ENCODE measurements around the gene CBY3.
A peak's percentile ranks its signal among the peaks of the same experiment; 100 is the strongest.

- TF ChIP-seq POLR2AphosphoS5 (IDR thresholded peaks at IDR 0.05; ENCODE audit: low read depth, low read length) (peak; percentile 92), ZNF274 (IDR thresholded peaks at IDR 0.05; ENCODE audit: low read depth, low read length) (no peak), POLR2A (IDR thresholded peaks at IDR 0.05; ENCODE audit: borderline replicate concordance, extremely low read depth, insufficient read depth, insufficient read length) (peak; percentile 30), ZFX (IDR thresholded peaks at IDR 0.05) (no peak), SP1 (IDR thresholded peaks at IDR 0.05; ENCODE audit: low read depth) (no peak), CTCF (IDR thresholded peaks at IDR 0.05 in 2 of 3, conservative IDR thresholded peaks at IDR 0.05 in 1 of 3; ENCODE audit: borderline replicate concordance in 1 of 3, insufficient read depth in 1 of 3, low read depth in 2 of 3, low read length in 2 of 3) (no peak), TCF7L2 (IDR thresholded peaks at IDR 0.05; ENCODE audit: borderline replicate concordance, extremely low read depth, insufficient read depth, insufficient read length) (no peak)
These were observed 17.4 kb upstream of the CBY3 start for GRCh38 chr5:179697993-179698934.

All from HCT116 (cell line).